ENCODE results near the gene NAV2.

DNA sequence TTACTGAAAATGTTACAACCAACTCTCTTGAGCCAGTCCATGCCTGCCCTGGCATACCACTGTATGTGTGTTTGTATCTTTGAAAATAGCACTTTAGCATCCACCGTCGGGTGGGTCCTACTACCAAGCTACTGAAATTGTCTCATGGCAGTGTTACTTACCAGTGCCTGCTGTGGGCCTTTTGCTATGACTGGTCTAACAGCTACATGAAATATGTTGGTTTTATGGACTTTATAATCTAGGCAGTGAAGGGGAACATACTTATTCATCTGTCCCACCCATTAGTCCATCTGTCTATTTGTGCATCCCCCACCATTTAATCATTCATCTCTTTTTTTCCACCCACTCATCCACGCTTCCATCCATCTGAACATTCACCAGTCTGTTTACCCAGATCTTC, 106.0 kb downstream of the NAV2 start:
- TF ChIP-seq, protein P1, sequence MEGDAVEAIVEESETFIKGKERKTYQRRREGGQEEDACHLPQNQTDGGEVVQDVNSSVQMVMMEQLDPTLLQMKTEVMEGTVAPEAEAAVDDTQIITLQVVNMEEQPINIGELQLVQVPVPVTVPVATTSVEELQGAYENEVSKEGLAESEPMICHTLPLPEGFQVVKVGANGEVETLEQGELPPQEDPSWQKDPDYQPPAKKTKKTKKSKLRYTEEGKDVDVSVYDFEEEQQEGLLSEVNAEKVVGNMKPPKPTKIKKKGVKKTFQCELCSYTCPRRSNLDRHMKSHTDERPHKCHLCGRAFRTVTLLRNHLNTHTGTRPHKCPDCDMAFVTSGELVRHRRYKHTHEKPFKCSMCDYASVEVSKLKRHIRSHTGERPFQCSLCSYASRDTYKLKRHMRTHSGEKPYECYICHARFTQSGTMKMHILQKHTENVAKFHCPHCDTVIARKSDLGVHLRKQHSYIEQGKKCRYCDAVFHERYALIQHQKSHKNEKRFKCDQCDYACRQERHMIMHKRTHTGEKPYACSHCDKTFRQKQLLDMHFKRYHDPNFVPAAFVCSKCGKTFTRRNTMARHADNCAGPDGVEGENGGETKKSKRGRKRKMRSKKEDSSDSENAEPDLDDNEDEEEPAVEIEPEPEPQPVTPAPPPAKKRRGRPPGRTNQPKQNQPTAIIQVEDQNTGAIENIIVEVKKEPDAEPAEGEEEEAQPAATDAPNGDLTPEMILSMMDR (IDR thresholded peaks at IDR 0.05), result no peak
- no peak for TF ChIP-seq EZH2 (IDR thresholded peaks at IDR 0.05)

Data from neural progenitor cell (in vitro differentiated cells).